HG03039 (cell line): Measurements from ENCODE around the gene ADAMTS6.
A peak's percentile ranks its signal among the peaks of the same experiment; 100 is the strongest.
"Not testable (repeated sequence)": the region's sequence is repeated elsewhere in the genome, so short reads cannot be mapped to it uniquely, and the experiment has no call there.

ENCODE experiments used
- ATAC-seq: cut with Tn5 transposase; IDR thresholded peaks from one replicate; pipeline ENCODE4 v1.9.1; 2021; ENCODE audit warnings: mild to moderate bottlenecking, moderate library complexity; ENCODE audit not compliant: unreplicated experiment

ADAMTS6 gene

GRCh38 chr5:65481635-65482295 lies at the start of gene ADAMTS6:
TSS of gene ADAMTS6 (minus strand) at chr5:65481920. CDS start at chr5:65473673, 8,247 bp downstream.
- ATAC-seq = peak; percentile 86

- no peak for ATAC-seq
Measured at GRCh38 chr5:65530904-65531303, 49.2 kb upstream of the ADAMTS6 start.

GRCh38 chr5:65525726-65526125 lies 44.0 kb upstream of the ADAMTS6 start:
- no peak for ATAC-seq

GRCh38 chr5:65512170-65512937 lies 30.6 kb upstream of the ADAMTS6 start:
- ATAC-seq = no peak

GRCh38 chr5:65508978-65509377 lies 27.3 kb upstream of the ADAMTS6 start:
- no peak for ATAC-seq

GRCh38 chr5:65506961-65507360 lies 25.2 kb upstream of the ADAMTS6 start:
- no peak for ATAC-seq

GRCh38 chr5:65489119-65489518 lies 7.4 kb upstream of the ADAMTS6 start:
- no peak for ATAC-seq

GRCh38 chr5:65488038-65488687 lies 6.4 kb upstream of the ADAMTS6 start:
- ATAC-seq = not testable (repeated sequence)

- ATAC-seq = not testable (repeated sequence)
Measured at GRCh38 chr5:65486803-65487202, 5.1 kb upstream of the ADAMTS6 start.

GRCh38 chr5:65485405-65485804 lies 3.7 kb upstream of the ADAMTS6 start:
- ATAC-seq = no peak

GRCh38 chr5:65483546-65484346 lies 2.0 kb upstream of the ADAMTS6 start:
- no peak for ATAC-seq

GRCh38 chr5:65482736-65483545 lies 1.2 kb upstream of the ADAMTS6 start:
- no peak for ATAC-seq

GRCh38 chr5:65482296-65482735 lies 596 bp upstream of the ADAMTS6 start:
- no peak for ATAC-seq

GRCh38 chr5:65481171-65481581 lies 544 bp downstream of the ADAMTS6 start:
- no peak for ATAC-seq

- ATAC-seq = no peak
Measured at GRCh38 chr5:65480306-65480865, 1.3 kb downstream of the ADAMTS6 start.

- no peak for ATAC-seq
Measured at GRCh38 chr5:65479527-65479926, 2.2 kb downstream of the ADAMTS6 start.

- no peak for ATAC-seq
Measured at GRCh38 chr5:65478336-65478735, 3.4 kb downstream of the ADAMTS6 start.

- no peak for ATAC-seq
Measured at GRCh38 chr5:65475895-65476294, 5.8 kb downstream of the ADAMTS6 start.

GRCh38 chr5:65475336-65475735 lies 6.4 kb downstream of the ADAMTS6 start:
- no peak for ATAC-seq
